Fibroblast of lung (primary cell): ENCODE results near the gene ARMH1.

Source experiments
- EZH2 ChIP-seq: IDR thresholded peaks from 2 replicates; pipeline ENCODE4 v1.5.1; 2012; ENCODE audit warnings: low read length, control low read depth, mild to moderate bottlenecking; ENCODE audit errors: missing control alignments
- TF ChIP-seq, protein P1 (sequence below), 2 donors: IDR thresholded peaks in 1 of 2; conservative IDR thresholded peaks in 1 of 2; 1 replicate in 1 of 2; 2 replicates in 1 of 2; pipeline ENCODE4 v1.5.1; 2011 to 2012; ENCODE audit warnings: low read length in 2 of 2, control low read depth in 1 of 2, inconsistent platforms in 1 of 2, low read depth in 1 of 2, mild to moderate bottlenecking in 1 of 2

DNA sequence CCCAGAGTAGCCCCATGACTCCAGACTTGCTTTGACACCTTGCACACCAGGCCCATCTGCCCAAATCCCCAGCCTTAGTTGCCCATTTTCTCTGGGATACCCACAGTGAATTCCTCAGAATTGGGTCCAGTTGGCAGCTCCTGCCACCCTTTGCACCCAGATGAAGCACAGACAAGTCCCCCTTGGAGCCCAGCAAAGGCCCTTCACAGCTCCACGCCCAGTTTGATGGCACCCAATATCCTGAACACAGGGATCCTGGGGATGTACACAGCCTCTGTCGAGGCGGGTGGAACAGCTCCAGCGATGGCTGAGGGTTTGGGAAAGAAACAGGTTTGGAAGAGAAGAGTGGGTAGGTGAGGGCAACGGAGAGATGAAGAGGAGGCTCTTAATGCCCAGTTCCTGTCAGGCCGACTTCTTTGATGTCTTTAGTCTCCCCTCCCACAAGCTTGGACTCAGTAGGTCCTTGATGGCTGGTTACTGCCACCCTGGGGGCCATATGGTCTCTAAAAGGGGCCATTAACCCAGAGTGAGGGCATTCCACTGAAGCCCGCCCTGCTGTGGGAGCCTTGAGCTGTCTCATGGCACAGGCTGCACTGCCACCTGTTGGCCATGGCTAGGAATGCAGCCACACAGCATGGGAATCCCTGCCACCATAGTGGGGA, 21.9 kb upstream of the ARMH1 start:
- TF ChIP-seq, protein P1, sequence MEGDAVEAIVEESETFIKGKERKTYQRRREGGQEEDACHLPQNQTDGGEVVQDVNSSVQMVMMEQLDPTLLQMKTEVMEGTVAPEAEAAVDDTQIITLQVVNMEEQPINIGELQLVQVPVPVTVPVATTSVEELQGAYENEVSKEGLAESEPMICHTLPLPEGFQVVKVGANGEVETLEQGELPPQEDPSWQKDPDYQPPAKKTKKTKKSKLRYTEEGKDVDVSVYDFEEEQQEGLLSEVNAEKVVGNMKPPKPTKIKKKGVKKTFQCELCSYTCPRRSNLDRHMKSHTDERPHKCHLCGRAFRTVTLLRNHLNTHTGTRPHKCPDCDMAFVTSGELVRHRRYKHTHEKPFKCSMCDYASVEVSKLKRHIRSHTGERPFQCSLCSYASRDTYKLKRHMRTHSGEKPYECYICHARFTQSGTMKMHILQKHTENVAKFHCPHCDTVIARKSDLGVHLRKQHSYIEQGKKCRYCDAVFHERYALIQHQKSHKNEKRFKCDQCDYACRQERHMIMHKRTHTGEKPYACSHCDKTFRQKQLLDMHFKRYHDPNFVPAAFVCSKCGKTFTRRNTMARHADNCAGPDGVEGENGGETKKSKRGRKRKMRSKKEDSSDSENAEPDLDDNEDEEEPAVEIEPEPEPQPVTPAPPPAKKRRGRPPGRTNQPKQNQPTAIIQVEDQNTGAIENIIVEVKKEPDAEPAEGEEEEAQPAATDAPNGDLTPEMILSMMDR (conservative IDR thresholded peaks at IDR 0.05 in 1 of 2, IDR thresholded peaks at IDR 0.05 in 1 of 2; ENCODE audit: low read depth in 1 of 2, low read length in 2 of 2), result peak; percentile 96 to 97
- no peak for TF ChIP-seq EZH2
